WTC11 (cell line): ENCODE results near the gene SH3PXD2A. TPM values are rescaled to one million over a fixed set of nuclear protein-coding genes. Genes with fewer than 3 reads are reported as not detected.

Experiments
- ATAC-seq: fragments of 200-7000 bp; cut with Tn5 transposase; 2 replicates; pipeline ENCODE4 v1.10.0; 2021; ENCODE audit warnings: mild to moderate bottlenecking, moderate library complexity
- CTCF ChIA-PET: fragments of 300-600 bp; sonication (Branson Sonifier 250); formaldehyde crosslinking; loops from one replicate; lab custom pipeline; 2021; ENCODE audit warnings: antibody characterized with exemption; lab: Charles Lee
- POLR2A ChIA-PET: fragments of 350-600 bp; sonication (Branson Sonifier 250); formaldehyde crosslinking; loops from one replicate; lab custom pipeline; 2021; ENCODE audit warnings: antibody characterized with exemption; lab: Charles Lee
- DNase-seq: peaks from one replicate; pipeline ENCODE4 v3.0.0; 2021; ENCODE audit warnings: low spot score
- H3K27ac Mint-ChIP-seq: 2 replicates; pipeline ENCODE4 v1.8.0; 2021; ENCODE audit warnings: mixed read lengths
- H3K27me3 Mint-ChIP-seq: 2 replicates; pipeline ENCODE4 v1.8.0; 2021; ENCODE audit warnings: low read depth, mild to moderate bottlenecking, moderate library complexity, mixed read lengths
- H3K36me3 Mint-ChIP-seq: 2 replicates; pipeline ENCODE4 v1.8.0; 2021; ENCODE audit warnings: mixed read lengths
- H3K4me1 Mint-ChIP-seq: 2 replicates; pipeline ENCODE4 v1.8.0; 2022; ENCODE audit warnings: mixed read lengths
- H3K4me3 Mint-ChIP-seq: 2 replicates; pipeline ENCODE4 v1.8.0; 2021; ENCODE audit warnings: mild to moderate bottlenecking, moderate library complexity, mixed read lengths
- H3K9me3 Mint-ChIP-seq: 2 replicates; pipeline ENCODE4 v1.8.0; 2021; ENCODE audit warnings: mixed read lengths
- ATF1 ChIP-seq: sonication (generic); formaldehyde crosslinking; IDR thresholded peaks from 2 replicates; pipeline ENCODE4 v1.8.1; 2023; ENCODE audit warnings: mild to moderate bottlenecking, moderate library complexity, missing genetic modification reagents
- CREB1 ChIP-seq: sonication (generic); formaldehyde crosslinking; IDR thresholded peaks from 2 replicates; pipeline ENCODE4 v1.8.0; 2023; ENCODE audit warnings: mild to moderate bottlenecking, missing genetic modification reagents
- GABPB1 ChIP-seq: sonication (generic); formaldehyde crosslinking; IDR thresholded peaks from 2 replicates; pipeline ENCODE4 v1.8.1; 2023; ENCODE audit warnings: mild to moderate bottlenecking, missing genetic modification reagents
- GTF2I ChIP-seq: fragments of 250-450 bp; sonication (Bioruptor Pico); conservative IDR thresholded peaks from 2 replicates; pipeline ENCODE4 v1.4.0; 2021; ENCODE audit warnings: mild to moderate bottlenecking
- IRF2 ChIP-seq: sonication (generic); formaldehyde crosslinking; IDR thresholded peaks from 2 replicates; pipeline ENCODE4 v1.8.0; 2022; ENCODE audit warnings: low read depth, missing genetic modification reagents, borderline replicate concordance
- RELA ChIP-seq: sonication (generic); formaldehyde crosslinking; IDR thresholded peaks from 2 replicates; pipeline ENCODE4 v1.8.1; 2022; ENCODE audit warnings: missing genetic modification reagents, mild to moderate bottlenecking, borderline replicate concordance
- SMAD3 ChIP-seq: sonication (generic); formaldehyde crosslinking; IDR thresholded peaks from 2 replicates; pipeline ENCODE4 v1.8.0; 2022; ENCODE audit warnings: missing genetic modification reagents, mild to moderate bottlenecking, borderline replicate concordance
- SOX15 ChIP-seq: fragments of 250-450 bp; sonication (Bioruptor Pico); IDR thresholded peaks from 2 replicates; pipeline ENCODE4 v1.9.0; 2021; ENCODE audit warnings: mild to moderate bottlenecking
- SP1 ChIP-seq: sonication (generic); formaldehyde crosslinking; conservative IDR thresholded peaks from 2 replicates; pipeline ENCODE4 v1.8.1; 2022; ENCODE audit warnings: missing genetic modification reagents
- TEAD1 ChIP-seq: sonication (generic); formaldehyde crosslinking; IDR thresholded peaks from 2 replicates; pipeline ENCODE4 v1.8.0; 2022; ENCODE audit warnings: mild to moderate bottlenecking, missing genetic modification reagents
- total RNA-seq: library from RNA; stranded (reverse); gene quantifications from 3 replicates; pipeline ENCODE4 v1.2.3, GENCODE V29; 2021
- TF ChIP-seq, protein P1 (sequence below): sonication (generic); formaldehyde crosslinking; IDR thresholded peaks from 2 replicates; pipeline ENCODE4 v1.8.1; 2023; ENCODE audit warnings: mild to moderate bottlenecking, missing genetic modification reagents, moderate library complexity
- TF ChIP-seq, protein P2 (sequence below): sonication (generic); formaldehyde crosslinking; IDR thresholded peaks from 2 replicates; pipeline ENCODE4 v1.8.0; 2022; ENCODE audit warnings: mild to moderate bottlenecking, missing genetic modification reagents
- TF ChIP-seq, protein P3 (sequence below): sonication (generic); formaldehyde crosslinking; IDR thresholded peaks from 2 replicates; pipeline ENCODE4 v1.8.1; 2022; ENCODE audit warnings: low read depth, missing genetic modification reagents, borderline replicate concordance
- TF ChIP-seq, protein P4 (sequence below): sonication (generic); formaldehyde crosslinking; IDR thresholded peaks from 2 replicates; pipeline ENCODE4 v1.8.0; 2022; ENCODE audit warnings: mild to moderate bottlenecking, missing genetic modification reagents
- TF ChIP-seq, protein P5 (sequence below): sonication (generic); formaldehyde crosslinking; IDR thresholded peaks from 2 replicates; pipeline ENCODE4 v1.8.0; 2022; ENCODE audit warnings: mild to moderate bottlenecking, missing genetic modification reagents
- TF ChIP-seq, protein P6 (sequence below): sonication (generic); formaldehyde crosslinking; IDR thresholded peaks from 2 replicates; pipeline ENCODE4 v1.8.1; 2023; ENCODE audit warnings: mild to moderate bottlenecking, missing genetic modification reagents, moderate library complexity
- TF ChIP-seq, protein P7 (sequence below): fragments of 250-450 bp; sonication (Bioruptor Pico); conservative IDR thresholded peaks from 2 replicates; pipeline ENCODE4 v1.9.0; 2021; ENCODE audit warnings: mild to moderate bottlenecking
- TF ChIP-seq, protein P8 (sequence below): sonication (generic); formaldehyde crosslinking; IDR thresholded peaks from 2 replicates; pipeline ENCODE4 v1.8.0; 2023; ENCODE audit warnings: missing genetic modification reagents

SH3PXD2A gene
- total RNA-seq, 1 experiment from 2014 or later: 15.7 TPM

DNA sequence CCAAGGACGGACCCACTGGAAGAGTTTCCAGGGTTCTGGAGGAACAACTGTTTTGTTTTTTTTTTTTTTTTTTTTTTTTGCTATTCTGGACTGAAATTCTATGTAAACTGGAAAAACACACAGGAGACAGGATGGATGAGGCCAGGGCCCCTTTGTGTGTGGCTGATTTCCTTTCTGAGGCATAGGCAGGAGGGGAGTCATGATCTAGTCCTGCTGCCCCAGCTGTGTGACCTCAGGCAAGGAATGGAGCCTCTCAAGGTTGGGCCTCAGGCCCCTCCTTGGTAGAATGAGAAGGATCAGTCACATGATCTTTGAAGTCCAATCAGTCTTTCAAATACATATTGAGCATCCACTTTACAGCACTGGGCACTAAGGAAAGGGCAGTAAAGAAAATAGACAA lies 87.6 kb downstream of the SH3PXD2A start:
- no peak for ATAC-seq
- H3K27ac Mint-ChIP-seq: peak overlapping the region; percentile 3; the same call in 1 of the 2 replicates
- TF ChIP-seq, protein P1, sequence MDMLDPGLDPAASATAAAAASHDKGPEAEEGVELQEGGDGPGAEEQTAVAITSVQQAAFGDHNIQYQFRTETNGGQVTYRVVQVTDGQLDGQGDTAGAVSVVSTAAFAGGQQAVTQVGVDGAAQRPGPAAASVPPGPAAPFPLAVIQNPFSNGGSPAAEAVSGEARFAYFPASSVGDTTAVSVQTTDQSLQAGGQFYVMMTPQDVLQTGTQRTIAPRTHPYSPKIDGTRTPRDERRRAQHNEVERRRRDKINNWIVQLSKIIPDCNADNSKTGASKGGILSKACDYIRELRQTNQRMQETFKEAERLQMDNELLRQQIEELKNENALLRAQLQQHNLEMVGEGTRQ (CRISPR knock-in tag): peak; percentile 24; the same call in 1 of the 2 replicates
- TF ChIP-seq, protein P2, sequence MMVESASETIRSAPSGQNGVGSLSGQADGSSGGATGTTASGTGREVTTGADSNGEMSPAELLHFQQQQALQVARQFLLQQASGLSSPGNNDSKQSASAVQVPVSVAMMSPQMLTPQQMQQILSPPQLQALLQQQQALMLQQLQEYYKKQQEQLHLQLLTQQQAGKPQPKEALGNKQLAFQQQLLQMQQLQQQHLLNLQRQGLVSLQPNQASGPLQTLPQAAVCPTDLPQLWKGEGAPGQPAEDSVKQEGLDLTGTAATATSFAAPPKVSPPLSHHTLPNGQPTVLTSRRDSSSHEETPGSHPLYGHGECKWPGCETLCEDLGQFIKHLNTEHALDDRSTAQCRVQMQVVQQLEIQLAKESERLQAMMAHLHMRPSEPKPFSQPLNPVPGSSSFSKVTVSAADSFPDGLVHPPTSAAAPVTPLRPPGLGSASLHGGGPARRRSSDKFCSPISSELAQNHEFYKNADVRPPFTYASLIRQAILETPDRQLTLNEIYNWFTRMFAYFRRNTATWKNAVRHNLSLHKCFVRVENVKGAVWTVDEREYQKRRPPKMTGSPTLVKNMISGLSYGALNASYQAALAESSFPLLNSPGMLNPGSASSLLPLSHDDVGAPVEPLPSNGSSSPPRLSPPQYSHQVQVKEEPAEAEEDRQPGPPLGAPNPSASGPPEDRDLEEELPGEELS (CRISPR knock-in tag): no peak
- H3K4me1 Mint-ChIP-seq: peaks cover 48% of the 10 kb centered on the region
- no peaks in the 10 kb centered on the region for H3K9me3 Mint-ChIP-seq
- no peaks in the 10 kb centered on the region for H3K36me3 Mint-ChIP-seq
- CTCF ChIA-PET: interaction anchor here (1.6 to 3.2 kb wide), 3 partner anchors 9 to 55 kb away, joined by 6 to 11 read pairs (median 8); no protein-coding TSS in a partner anchor
- H3K4me3 Mint-ChIP-seq: no peak overlapping the region
- POLR2A ChIA-PET: interaction anchor here (1.5 kb wide), 1 partner anchor 10 kb away, joined by 4 read pairs; no protein-coding TSS in a partner anchor
- no peaks in the 10 kb centered on the region for H3K27me3 Mint-ChIP-seq
- no peak for DNase-seq

DNA sequence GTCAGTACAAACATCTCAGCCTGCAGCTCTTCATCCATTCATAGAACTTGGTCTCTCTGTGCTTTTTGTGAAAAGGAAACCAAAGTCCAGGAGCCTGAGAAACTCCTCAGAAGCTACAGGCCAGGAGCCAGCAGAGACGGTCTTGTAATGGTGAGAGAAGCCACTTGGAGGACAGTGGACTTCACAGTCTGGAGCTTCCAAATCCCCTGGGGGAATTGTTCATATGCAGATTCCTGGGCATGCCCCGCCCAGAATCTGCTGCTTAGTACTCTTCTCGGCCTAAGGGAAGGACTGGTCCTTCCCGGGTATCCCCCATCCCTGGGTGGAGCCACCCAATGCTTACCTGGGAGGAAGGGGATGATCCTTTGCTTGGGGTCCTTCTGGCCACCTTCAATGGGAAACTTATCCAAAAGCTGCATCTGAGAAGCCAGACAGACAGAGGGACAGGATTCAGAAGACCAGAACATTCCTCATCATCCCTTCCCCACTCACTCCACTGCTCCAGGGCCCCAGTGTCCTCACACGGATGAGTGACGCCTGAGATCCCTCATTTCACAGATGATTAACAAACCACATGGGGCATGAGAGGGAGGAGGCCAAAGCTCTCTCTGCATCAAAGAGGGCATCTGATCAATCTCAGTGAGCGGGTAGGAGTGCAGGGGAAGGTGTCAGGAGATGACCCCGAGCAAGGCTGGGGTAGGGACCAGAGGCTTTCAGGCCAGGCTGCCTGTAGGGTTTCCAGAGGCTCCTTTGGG lies 88.4 kb downstream of the SH3PXD2A start:
- H3K36me3 Mint-ChIP-seq: no peaks in the 10 kb centered on the region
- no peaks in the 10 kb centered on the region for H3K9me3 Mint-ChIP-seq
- no peak for TF ChIP-seq SOX15
- TF ChIP-seq, protein P3, sequence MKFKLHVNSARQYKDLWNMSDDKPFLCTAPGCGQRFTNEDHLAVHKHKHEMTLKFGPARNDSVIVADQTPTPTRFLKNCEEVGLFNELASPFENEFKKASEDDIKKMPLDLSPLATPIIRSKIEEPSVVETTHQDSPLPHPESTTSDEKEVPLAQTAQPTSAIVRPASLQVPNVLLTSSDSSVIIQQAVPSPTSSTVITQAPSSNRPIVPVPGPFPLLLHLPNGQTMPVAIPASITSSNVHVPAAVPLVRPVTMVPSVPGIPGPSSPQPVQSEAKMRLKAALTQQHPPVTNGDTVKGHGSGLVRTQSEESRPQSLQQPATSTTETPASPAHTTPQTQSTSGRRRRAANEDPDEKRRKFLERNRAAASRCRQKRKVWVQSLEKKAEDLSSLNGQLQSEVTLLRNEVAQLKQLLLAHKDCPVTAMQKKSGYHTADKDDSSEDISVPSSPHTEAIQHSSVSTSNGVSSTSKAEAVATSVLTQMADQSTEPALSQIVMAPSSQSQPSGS (CRISPR knock-in tag): no peak
- TF ChIP-seq GTF2I (CRISPR knock-in tag): no peak
- no peak for TF ChIP-seq RELA (CRISPR knock-in tag)
- TF ChIP-seq IRF2: no peak
- TF ChIP-seq GABPB1 (CRISPR knock-in tag): no peak
- TF ChIP-seq, all 79 proteins: peak for 0
- CTCF ChIA-PET: interaction anchor here (0.8 to 3.2 kb wide), 4 partner anchors 8 to 81 kb away, joined by 3 to 11 read pairs (median 6); no protein-coding TSS in a partner anchor
- POLR2A ChIA-PET: no interaction called here
- H3K4me3 Mint-ChIP-seq: no peak overlapping the region
- H3K4me1 Mint-ChIP-seq: peaks cover 47% of the 10 kb centered on the region
- H3K27me3 Mint-ChIP-seq: no peaks in the 10 kb centered on the region
- H3K27ac Mint-ChIP-seq: no peak overlapping the region
- DNase-seq: no peak
- peak; percentile 26 for ATAC-seq

DNA sequence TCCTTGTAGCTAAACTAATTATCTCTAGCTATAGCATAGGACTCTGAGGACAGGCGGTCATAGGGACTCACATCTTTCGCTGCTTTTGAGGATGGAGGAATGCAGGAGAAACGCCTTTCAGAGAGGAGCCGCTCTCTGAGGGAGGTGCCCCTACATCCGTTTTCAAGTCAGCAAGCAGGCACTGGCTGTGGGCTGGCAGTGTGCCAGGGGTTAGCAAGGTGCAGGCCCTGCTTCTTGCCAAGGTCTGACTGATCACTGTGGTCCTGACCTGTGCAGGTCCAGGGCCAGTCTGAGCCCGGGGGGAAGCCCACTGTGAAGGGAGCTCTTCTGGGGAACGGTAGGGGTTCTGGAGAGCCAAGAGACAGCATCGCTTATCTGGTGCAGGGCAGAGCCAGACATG lies 89.4 kb downstream of the SH3PXD2A start:
- ChIA-PET POLR2A (no interaction called here), CTCF (interaction anchor here (0.6 kb wide), 1 partner anchor 160 kb away, joined by 3 read pairs; no protein-coding TSS in a partner anchor)
- Mint-ChIP-seq H3K4me1 (peaks cover 47% of the 10 kb centered on the region), H3K27me3 (no peaks in the 10 kb centered on the region), H3K4me3 (no peak overlapping the region), H3K27ac (no peak overlapping the region), H3K36me3 (no peaks in the 10 kb centered on the region), H3K9me3 (no peaks in the 10 kb centered on the region)
- no peak for ATAC-seq
- no peak for DNase-seq
- TF ChIP-seq SMAD3: no peak
- TF ChIP-seq SOX15: no peak
- TF ChIP-seq, protein P4, sequence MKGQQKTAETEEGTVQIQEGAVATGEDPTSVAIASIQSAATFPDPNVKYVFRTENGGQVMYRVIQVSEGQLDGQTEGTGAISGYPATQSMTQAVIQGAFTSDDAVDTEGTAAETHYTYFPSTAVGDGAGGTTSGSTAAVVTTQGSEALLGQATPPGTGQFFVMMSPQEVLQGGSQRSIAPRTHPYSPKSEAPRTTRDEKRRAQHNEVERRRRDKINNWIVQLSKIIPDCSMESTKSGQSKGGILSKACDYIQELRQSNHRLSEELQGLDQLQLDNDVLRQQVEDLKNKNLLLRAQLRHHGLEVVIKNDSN (CRISPR knock-in tag): no peak
- TF ChIP-seq, protein P5, sequence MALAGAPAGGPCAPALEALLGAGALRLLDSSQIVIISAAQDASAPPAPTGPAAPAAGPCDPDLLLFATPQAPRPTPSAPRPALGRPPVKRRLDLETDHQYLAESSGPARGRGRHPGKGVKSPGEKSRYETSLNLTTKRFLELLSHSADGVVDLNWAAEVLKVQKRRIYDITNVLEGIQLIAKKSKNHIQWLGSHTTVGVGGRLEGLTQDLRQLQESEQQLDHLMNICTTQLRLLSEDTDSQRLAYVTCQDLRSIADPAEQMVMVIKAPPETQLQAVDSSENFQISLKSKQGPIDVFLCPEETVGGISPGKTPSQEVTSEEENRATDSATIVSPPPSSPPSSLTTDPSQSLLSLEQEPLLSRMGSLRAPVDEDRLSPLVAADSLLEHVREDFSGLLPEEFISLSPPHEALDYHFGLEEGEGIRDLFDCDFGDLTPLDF: no peak

DNA sequence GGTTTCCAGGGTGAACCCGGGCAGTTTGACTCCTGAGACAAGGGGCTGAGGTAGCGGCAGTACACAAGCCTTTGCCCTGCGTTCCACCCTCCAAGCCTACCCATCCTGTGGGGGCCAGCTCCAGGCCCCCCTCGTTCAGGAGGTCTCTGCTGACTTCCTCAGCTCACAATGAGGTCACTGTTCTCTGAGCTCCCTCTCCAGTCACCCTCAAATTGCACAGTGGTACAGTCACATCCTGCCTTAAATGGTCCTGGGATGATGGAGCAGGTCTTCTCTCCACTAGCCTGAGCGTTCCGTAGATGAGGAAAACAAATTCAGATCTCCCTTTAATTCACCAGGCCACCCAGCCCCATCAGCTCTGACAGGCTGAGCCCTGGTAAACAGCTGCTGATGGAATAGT lies 90.2 kb downstream of the SH3PXD2A start:
- H3K9me3 Mint-ChIP-seq: no peaks in the 10 kb centered on the region
- DNase-seq (no peak), ATAC-seq (no peak)
- H3K36me3 Mint-ChIP-seq: no peaks in the 10 kb centered on the region
- CTCF ChIA-PET: no interaction called here
- H3K27me3 Mint-ChIP-seq: no peaks in the 10 kb centered on the region
- POLR2A ChIA-PET: no interaction called here
- H3K4me3 Mint-ChIP-seq: no peak overlapping the region
- H3K27ac Mint-ChIP-seq: no peak overlapping the region
- H3K4me1 Mint-ChIP-seq: peaks cover 47% of the 10 kb centered on the region
- TF ChIP-seq ATF1 (CRISPR knock-in tag): no peak
- TF ChIP-seq TEAD1: no peak
- TF ChIP-seq, protein P6, sequence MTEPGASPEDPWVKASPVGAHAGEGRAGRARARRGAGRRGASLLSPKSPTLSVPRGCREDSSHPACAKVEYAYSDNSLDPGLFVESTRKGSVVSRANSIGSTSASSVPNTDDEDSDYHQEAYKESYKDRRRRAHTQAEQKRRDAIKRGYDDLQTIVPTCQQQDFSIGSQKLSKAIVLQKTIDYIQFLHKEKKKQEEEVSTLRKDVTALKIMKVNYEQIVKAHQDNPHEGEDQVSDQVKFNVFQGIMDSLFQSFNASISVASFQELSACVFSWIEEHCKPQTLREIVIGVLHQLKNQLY (CRISPR knock-in tag): no peak
- TF ChIP-seq, protein P7, sequence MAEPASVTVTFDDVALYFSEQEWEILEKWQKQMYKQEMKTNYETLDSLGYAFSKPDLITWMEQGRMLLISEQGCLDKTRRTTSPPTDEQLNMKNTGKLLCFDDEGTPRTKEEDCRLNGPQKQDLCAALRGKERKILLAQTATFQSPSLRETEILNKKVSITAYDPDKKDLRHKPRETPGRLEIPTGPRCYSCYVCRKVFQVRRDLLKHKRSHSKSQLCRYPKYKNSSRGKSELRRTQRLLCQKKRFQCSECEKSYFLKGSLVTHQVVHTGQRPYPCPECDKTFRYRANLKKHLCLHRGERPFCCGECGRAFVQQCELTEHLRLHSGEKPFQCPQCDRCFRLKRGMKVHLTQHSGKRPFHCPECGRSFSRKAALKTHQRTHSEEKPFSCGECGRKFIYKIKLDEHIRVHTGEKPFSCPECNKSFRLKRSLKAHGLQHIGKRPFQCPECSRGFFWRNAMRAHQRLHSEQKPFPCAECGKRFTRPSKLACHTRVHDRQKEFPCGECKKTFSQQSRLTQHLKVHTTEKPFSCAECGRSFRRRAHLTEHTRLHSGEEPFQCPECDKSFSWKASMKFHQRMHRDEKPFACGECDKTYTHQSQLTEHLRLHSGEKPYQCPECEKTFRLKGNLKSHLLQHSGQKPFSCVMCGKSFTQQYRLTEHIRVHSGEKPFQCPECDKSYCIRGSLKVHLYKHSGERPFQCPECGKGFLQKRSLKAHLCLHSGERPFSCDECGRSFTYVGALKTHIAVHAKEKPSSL (CRISPR knock-in tag): no peak
- no peak for TF ChIP-seq CREB1 (CRISPR knock-in tag)
- no peak for TF ChIP-seq SP1 (CRISPR knock-in tag)
- TF ChIP-seq, protein P8, sequence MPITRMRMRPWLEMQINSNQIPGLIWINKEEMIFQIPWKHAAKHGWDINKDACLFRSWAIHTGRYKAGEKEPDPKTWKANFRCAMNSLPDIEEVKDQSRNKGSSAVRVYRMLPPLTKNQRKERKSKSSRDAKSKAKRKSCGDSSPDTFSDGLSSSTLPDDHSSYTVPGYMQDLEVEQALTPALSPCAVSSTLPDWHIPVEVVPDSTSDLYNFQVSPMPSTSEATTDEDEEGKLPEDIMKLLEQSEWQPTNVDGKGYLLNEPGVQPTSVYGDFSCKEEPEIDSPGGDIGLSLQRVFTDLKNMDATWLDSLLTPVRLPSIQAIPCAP (CRISPR knock-in tag): no peak
